Adrenal gland (tissue), 12 donors: ENCODE data around the gene CTTN. TPM values are rescaled to one million over a fixed set of nuclear protein-coding genes. Genes with fewer than 3 reads are reported as not detected.

Source experiments
- DNase-seq, 7 donors: peaks; one replicate each; pipeline ENCODE4 v3.0.0-alpha.2; 2019 to 2020
- H3K27ac ChIP-seq, 5 donors: fragments of 200-600 bp; sonication (generic) in 4 of 5; 1 replicate in 3 of 5; 2 replicates in 2 of 5; pipeline versions ENCODE4 v1.5.1 to v1.8.0; 2016 to 2020; ENCODE audit warnings: mild to moderate bottlenecking in 1 of 5
- H3K27me3 ChIP-seq: fragments of 200-600 bp; 2 replicates; pipeline ENCODE4 v1.8.0; 2021
- H3K36me3 ChIP-seq, 2 donors: fragments of 200-600 bp; replicated peaks in 1 of 2; 1 replicate in 1 of 2; 2 replicates in 1 of 2; pipeline versions ENCODE4 v1.5.1 to v1.8.0; 2018 to 2022
- H3K4me1 ChIP-seq, 2 donors: fragments of 200-600 bp; replicated peaks in 1 of 2; 1 replicate in 1 of 2; 2 replicates in 1 of 2; pipeline versions ENCODE4 v1.5.1 to v1.8.0; 2018 to 2021
- H3K4me3 ChIP-seq, 4 donors: fragments of 200-600 bp; sonication (generic) in 3 of 4; one replicate each; pipeline ENCODE4 v1.5.1; 2016 to 2018
- H3K9me3 ChIP-seq, 3 donors: fragments of 200-600 bp; sonication (generic) in 1 of 3; replicated peaks in 1 of 3; 1 replicate in 2 of 3; 2 replicates in 1 of 3; pipeline versions ENCODE4 v1.5.1 to v1.8.0; 2016 to 2021
- POLR2A ChIP-seq, 2 donors: fragments of 450-650 bp; IDR thresholded peaks; one replicate each; pipeline ENCODE4 v1.6.1; 2017; ENCODE audit warnings: antibody characterized with exemption in 2 of 2, mild to moderate bottlenecking in 2 of 2, moderate library complexity in 1 of 2
- WGBS, 4 donors: extraction: QIAGEN DNeasy Blood & Tissue Kit in 2 of 4; methylation state at CpG; one replicate each; pipeline versions ENCODE4 v1.1.5 to v1.1.7; 2013 to 2017; 5-methylcytosine and 5-hydroxymethylcytosine counted together
- intact Hi-C, 2 donors: fragments of 100-400 bp; cut with DNase I; formaldehyde crosslinking; loops; one replicate each; pipeline versions ENCODE4 v1.14.1 to v1.15.0; 2022 to 2023
- polyA plus RNA-seq, 3 donors: library from polyadenylated mRNA; stranded (reverse); fragments of 200-250 nt in 2 of 3; fragments of 350-450 nt in 1 of 3; fragmentation: Illumina TruSeq in 1 of 3; extraction: RNeasy Lipid Tissue Mini Kit (QIAGEN cat#74804) in 1 of 3; gene quantifications; one replicate each; pipeline ENCODE4 v1.2.3, GENCODE V29; 2013 to 2014
- total RNA-seq, 9 donors: library from RNA; depleted of rRNA in 4 of 9; stranded (reverse); fragments of >200 nt in 4 of 9; fragments of 120-200 nt in 1 of 9; fragmentation: NEBNext Ultra II Directional in 1 of 9; extraction: Animal tissue kit (Norgen Biotek cat#: 25700) in 1 of 9; gene quantifications; one replicate each; pipeline versions ENCODE4 v1.1.0 to v1.2.4, GENCODE V29; 2013 to 2023
- TF ChIP-seq, protein P1 (sequence below), 6 experiments: fragments of 450-650 bp in 4 of 6; fragments of 200-600 bp in 2 of 6; sonication (generic) in 1 of 6; IDR thresholded peaks; 1 replicate in 5 of 6; 2 replicates in 1 of 6; pipeline versions ENCODE4 v1.5.1 to v1.8.0; 2016 to 2021; ENCODE audit warnings: antibody characterized with exemption in 6 of 6, mild to moderate bottlenecking in 2 of 6, moderate library complexity in 1 of 6
- donor health status: healthy with polysubstance abuse.
- donor health status: Bipolar disorder and iron deficiency.
- donor health status: DM: yes; HTN: yes; CAD: no.
- donor health status: DM: no; HTN: no; CAD: no.
- donor health status: DM: no; HTN: no; CAD: no.
- donor health status: DM: yes; HTN: yes; CAD: no.

The CTTN gene
- total and polyA plus RNA-seq, 12 donors: 157 to 419 (median 266) TPM

- Histone ChIP-seq H3K36me3 (no peaks in the 10 kb centered on the region), H3K9me3 (no peaks in the 10 kb centered on the region), H3K4me1 (peaks cover 13 to 15% of the 10 kb centered on the region in 2 donors), H3K27me3 (no peaks in the 10 kb centered on the region), H3K27ac (no peak overlapping the region), H3K4me3 (no peak overlapping the region)
- intact Hi-C loops: no loop called here
- no peak for TF ChIP-seq POLR2A (IDR thresholded peaks at IDR 0.05)
- TF ChIP-seq, protein P1, sequence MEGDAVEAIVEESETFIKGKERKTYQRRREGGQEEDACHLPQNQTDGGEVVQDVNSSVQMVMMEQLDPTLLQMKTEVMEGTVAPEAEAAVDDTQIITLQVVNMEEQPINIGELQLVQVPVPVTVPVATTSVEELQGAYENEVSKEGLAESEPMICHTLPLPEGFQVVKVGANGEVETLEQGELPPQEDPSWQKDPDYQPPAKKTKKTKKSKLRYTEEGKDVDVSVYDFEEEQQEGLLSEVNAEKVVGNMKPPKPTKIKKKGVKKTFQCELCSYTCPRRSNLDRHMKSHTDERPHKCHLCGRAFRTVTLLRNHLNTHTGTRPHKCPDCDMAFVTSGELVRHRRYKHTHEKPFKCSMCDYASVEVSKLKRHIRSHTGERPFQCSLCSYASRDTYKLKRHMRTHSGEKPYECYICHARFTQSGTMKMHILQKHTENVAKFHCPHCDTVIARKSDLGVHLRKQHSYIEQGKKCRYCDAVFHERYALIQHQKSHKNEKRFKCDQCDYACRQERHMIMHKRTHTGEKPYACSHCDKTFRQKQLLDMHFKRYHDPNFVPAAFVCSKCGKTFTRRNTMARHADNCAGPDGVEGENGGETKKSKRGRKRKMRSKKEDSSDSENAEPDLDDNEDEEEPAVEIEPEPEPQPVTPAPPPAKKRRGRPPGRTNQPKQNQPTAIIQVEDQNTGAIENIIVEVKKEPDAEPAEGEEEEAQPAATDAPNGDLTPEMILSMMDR (IDR thresholded peaks at IDR 0.05): no peak
- WGBS, 4 donors: 95 to 99% (median 97%) methylated on average over 12 to 15 of the region's 15 CpGs
- DNase-seq: no peak
Measured at GRCh38 chr11:70394211-70394950, 3.9 kb upstream of the CTTN start.

- peak in 2 of 7 donors; percentile 26 to 38 for DNase-seq
- 34 to 38% (median 38%) methylated on average over 18 of the region's 18 CpGs for WGBS, 4 donors
Measured at GRCh38 chr11:70397336-70397982, 870 bp upstream of the CTTN start.

GRCh38 chr11:70398834-70399680 lies 728 bp downstream of the CTTN start:
- intact Hi-C loops: no loop called here
- H3K4me3 ChIP-seq: peak overlapping the region; percentile 27 to 97 (median 61)
- H3K4me1 ChIP-seq: peaks cover 31 to 50% of the 10 kb centered on the region in 2 donors
- no peaks in the 10 kb centered on the region for H3K36me3 ChIP-seq
- WGBS, 4 donors: 0 to 3% (median 2%) methylated on average over 28 to 42 of the region's 42 CpGs
- no peaks in the 10 kb centered on the region for H3K27me3 ChIP-seq
- DNase-seq: peak in 6 of 7 donors; percentile 30 to 66 (median 50)
- no peaks in the 10 kb centered on the region for H3K9me3 ChIP-seq
- peak overlapping the region; percentile 61 to 94 (median 90) for H3K27ac ChIP-seq
- TF ChIP-seq, protein P1 (IDR thresholded peaks at IDR 0.05): no peak
- no peak for TF ChIP-seq POLR2A (IDR thresholded peaks at IDR 0.05)

More at GRCh38 chr11:70397336-70397982, 870 bp upstream of the CTTN start:
- no peaks in the 10 kb centered on the region for H3K27me3 ChIP-seq
- no peaks in the 10 kb centered on the region for H3K36me3 ChIP-seq
- peak overlapping the region in 3 of 5 donors; percentile 90 to 94 (median 93) for H3K27ac ChIP-seq
- H3K4me3 ChIP-seq: peak overlapping the region in 3 of 4 donors; percentile 27 to 97 (median 84)
- H3K4me1 ChIP-seq: peaks cover 28 to 46% of the 10 kb centered on the region in 2 donors
- no peaks in the 10 kb centered on the region for H3K9me3 ChIP-seq
- TF ChIP-seq POLR2A (IDR thresholded peaks at IDR 0.05): no peak
- TF ChIP-seq, protein P1 (IDR thresholded peaks at IDR 0.05): no peak
- intact Hi-C loops: no loop called here
